NCI-H510A (cell line): ENCODE data around the gene ACSL6.
"Not testable (repeated sequence)": the region's sequence is repeated elsewhere in the genome, so short reads cannot be mapped to it uniquely, and the experiment has no call there.

ENCODE experiments used
- DNase-seq: peaks from one replicate; lab custom pipeline; 2025; lab: John Stamatoyannopoulos, UW

Gene ACSL6

DNA sequence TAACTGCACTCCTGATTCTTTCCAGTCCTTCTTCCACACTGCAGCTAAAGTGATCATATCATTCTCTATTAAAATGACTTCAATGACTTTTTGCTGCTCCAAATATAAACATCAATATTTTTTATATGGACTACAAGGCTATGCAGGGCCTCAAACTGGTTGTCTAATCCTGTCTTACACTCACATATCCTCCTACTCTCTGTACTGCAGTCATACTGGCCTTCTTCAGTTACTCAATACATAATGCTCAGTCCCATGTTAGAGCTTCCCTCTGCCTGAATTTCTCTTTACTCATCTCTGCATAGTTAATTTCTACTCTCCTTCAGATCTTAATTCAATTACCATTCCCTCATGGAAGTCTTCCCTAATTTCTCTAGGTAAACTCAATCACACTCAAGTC, 69.4 kb downstream of the ACSL6 start:
- no peak for DNase-seq

DNA sequence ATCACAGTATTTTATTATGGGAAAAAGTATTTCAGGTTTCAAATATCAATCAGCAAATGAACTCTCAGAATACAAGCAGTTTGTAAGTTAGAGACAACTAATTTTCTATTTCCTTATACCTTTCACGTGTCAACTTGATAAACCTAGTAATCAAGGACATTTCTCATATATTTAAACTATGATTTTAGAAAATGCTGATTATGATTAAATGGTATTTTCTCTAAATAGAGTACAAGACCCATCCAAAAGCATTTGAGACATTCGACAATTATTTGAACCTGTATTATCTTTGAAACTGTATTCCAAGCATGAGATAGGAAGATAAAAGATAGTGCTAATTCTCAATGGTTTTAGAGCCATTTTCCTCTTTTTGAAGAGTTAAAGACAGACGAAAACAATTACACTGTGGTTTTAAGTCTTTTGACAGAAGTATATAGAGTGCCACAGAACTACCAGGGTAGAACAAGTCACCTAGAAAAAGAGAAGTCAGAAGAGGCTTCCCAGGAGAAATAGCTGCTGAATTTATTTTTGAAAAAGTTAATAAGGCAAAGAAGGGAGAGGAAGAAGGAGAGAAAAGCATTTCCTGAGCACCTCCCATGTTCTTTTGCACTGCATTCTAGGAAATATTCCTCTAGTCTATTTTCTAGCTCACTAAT, 71.6 kb downstream of the ACSL6 start:
- DNase-seq, result no peak

DNA sequence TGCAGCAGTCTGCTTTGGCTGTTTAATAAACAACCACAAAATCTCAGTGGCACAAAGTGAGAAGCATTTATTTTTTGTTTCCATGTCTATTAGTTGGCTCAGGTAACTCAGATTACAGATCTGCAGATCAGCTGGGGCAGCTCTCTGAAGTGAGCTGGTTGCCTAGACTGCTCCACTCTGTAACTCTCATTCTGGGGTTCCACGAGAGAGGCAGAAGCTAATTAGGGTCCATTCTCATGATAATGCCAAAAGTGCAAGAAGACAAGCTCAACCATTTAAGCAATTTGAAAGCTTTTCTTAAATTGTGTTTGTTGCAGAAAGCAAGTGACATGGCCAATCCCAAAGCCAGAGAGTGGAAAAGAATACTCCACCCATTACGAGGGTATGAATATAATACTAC, 79.2 kb downstream of the ACSL6 start:
- DNase-seq, result no peak

GRCh38 chr5:131928957-131929356, 82.5 kb downstream of the ACSL6 start:
- DNase-seq, result no peak

DNA sequence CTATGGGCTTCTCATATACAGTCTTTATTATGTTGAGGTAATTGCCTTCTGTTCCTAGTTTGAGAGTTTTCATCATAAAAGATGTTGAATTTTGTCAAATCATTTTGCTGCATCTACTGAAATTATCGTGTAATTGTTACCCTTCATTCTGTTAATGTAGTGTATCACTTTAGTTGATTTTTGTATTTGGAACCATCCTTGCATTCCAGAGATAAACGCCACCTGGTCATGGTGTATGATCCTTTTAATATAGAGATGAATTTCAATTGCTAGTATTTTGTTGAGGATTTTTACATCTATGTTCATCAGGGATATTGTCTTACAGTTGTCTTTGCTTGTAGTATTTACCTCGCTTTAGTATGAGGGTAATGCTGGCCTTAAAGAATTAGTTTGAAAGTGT, 85.3 kb downstream of the ACSL6 start:
- no peak for DNase-seq

DNA sequence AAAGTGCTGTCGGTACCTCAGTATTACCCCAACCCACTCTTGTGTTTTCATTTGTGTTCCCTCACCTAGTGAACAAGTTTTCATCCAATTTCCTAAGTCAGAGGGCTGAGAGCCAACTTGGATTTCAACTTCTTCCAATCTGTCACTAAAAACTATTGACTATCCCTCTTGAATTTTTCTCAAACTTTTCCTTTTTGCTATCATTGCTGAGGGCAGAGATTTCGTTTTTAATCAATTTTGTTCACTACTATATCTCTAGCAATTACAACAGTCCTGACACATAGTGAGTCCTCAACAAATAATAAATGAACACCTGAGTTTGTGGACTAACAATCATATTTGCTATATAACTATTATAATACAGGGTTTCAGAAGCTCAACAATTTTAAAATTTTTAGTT, 95.0 kb downstream of the ACSL6 start:
- no peak for DNase-seq

- DNase-seq, result no peak
These were observed 97.0 kb downstream of the ACSL6 start for GRCh38 chr5:131914472-131914871.

DNA sequence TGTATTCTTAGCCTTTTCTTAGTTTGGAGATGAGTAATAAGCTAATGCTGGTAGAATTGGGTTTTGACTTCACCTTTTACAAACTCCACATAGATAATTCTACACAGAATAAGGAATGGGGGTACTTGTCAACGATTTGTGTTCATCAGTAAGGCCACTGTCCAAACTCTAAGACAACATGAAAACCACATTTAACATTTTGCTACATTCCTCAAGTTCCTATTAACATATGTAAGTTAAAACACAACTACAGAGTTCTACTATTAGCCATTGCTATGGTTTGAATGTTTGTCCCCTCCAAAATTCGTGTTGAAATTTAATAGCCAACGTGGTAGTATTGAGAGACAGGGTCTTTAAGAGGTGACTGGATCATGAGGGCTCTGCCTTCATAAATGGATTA, 97.9 kb downstream of the ACSL6 start:
- no peak for DNase-seq

GRCh38 chr5:131906668-131907067, 104.8 kb downstream of the ACSL6 start:
- no peak for DNase-seq

DNA sequence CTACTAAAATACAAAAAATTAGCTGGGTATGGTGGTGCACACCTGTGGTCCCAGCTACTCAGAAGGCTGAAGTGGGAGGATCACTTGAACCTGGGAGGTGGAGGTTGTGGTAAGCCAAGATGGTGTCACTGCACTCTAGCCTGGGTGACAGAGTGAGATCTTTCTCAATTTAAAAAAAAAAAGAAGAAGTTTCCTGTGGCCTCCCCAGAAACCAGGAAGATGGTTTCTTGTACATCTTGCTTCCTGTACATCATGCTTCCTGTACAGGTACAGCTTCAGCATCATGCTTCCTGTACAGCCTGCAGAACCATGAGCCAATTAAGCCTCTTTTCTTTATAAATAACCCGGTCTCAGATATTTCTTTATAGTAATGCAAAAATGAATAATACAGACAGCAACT, 109.2 kb downstream of the ACSL6 start:
- DNase-seq, result not testable (repeated sequence)
